ENCODE data around the gene KCNIP4.

- TF ChIP-seq CTCF (IDR thresholded peaks at IDR 0.05) (no peak), EZH2 (IDR thresholded peaks at IDR 0.05) (no peak), EZH2phosphoT487 (IDR thresholded peaks at IDR 0.05) (no peak)
Measured at GRCh38 chr4:21749924-21750323, 198.6 kb downstream of the KCNIP4 start.
